GM13976 (cell line): ENCODE measurements around the gene NAP1L4.

Experiments
- DNase-seq: peaks from one replicate; pipeline ENCODE4 v3.0.0; 2012; ENCODE audit warnings: low spot score
- in situ Hi-C: fragments of 300-500 bp; cut with MboI; formaldehyde crosslinking; loops from one replicate; pipeline ENCODE4 v1.12.0; 2022; ENCODE audit warnings: low sequenced_read_pairs, mixed read lengths, inconsistent platforms; ENCODE audit not compliant: unreplicated experiment
- TF ChIP-seq, protein P1 (sequence below): IDR thresholded peaks from 2 replicates; pipeline ENCODE4 v1.5.1; 2012; ENCODE audit warnings: borderline replicate concordance, mild to moderate bottlenecking; ENCODE audit not compliant: insufficient read depth; ENCODE audit errors: extremely low read depth, missing control alignments, control extremely low read depth

Gene NAP1L4

DNA sequence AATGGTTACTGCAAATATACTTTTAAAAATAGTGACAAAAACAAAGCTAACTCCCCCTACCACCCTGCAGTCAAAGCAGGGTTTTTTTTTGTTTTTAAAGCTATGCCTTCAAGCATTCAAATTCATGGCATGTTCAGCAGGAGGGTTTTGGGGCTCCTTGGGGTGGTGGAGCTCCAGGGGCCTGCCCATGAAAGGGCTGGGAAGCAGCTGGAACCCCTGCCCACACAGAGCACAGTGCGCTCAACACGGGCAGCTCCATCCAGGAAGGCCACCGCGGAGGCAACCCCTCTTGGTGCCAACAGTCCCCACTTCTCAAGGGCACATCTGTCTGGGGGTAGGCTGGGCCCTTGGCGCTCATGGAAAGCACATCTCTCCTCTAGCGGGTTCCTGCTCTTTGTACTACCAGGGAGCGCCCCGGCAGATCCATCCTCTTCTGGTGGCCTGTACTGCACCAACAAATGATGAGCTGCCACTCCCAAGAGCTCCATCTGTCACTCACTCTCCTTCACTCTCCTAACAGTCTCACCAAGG lies 46.3 kb downstream of the NAP1L4 start:
- in situ Hi-C loops: no loop called here
- TF ChIP-seq, protein P1, sequence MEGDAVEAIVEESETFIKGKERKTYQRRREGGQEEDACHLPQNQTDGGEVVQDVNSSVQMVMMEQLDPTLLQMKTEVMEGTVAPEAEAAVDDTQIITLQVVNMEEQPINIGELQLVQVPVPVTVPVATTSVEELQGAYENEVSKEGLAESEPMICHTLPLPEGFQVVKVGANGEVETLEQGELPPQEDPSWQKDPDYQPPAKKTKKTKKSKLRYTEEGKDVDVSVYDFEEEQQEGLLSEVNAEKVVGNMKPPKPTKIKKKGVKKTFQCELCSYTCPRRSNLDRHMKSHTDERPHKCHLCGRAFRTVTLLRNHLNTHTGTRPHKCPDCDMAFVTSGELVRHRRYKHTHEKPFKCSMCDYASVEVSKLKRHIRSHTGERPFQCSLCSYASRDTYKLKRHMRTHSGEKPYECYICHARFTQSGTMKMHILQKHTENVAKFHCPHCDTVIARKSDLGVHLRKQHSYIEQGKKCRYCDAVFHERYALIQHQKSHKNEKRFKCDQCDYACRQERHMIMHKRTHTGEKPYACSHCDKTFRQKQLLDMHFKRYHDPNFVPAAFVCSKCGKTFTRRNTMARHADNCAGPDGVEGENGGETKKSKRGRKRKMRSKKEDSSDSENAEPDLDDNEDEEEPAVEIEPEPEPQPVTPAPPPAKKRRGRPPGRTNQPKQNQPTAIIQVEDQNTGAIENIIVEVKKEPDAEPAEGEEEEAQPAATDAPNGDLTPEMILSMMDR: no peak
- DNase-seq: no peak

DNA sequence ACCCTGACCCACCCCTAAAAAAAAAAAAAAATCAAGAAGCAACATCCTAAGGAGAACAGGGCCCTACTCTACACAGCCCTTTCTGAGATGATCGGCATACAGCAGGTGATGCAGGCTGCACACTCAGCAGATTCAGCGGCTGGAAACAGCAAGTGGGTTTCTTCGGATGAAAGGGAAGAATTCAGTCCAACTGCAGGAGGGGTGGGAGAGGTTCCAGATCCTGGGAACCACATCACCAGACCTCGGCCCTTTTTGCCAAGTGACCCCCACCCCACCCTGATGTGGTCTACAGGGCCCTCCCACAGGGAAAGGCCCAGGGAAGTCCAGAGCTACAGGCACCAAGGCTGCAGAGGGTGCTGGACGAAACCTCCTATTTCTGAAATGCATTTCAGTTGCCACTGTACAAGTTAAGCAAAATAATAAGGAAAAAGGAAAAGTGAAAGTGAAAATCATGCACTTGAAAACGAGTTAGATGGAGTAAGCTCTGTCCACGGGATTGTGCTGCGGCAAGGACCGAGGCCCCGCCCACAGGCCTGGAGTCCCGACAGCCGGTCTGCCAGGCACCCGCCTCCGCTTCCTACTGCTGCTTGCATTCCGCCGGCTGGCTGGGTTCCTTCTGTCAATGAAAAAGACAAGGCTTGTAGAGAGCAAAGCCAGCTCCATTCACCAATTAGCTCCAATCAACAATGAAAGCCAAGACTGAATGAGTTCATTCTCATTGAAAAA lies 46.9 kb downstream of the NAP1L4 start:
- TF ChIP-seq, protein P1: no peak
- in situ Hi-C loops: no loop called here
- no peak for DNase-seq

DNA sequence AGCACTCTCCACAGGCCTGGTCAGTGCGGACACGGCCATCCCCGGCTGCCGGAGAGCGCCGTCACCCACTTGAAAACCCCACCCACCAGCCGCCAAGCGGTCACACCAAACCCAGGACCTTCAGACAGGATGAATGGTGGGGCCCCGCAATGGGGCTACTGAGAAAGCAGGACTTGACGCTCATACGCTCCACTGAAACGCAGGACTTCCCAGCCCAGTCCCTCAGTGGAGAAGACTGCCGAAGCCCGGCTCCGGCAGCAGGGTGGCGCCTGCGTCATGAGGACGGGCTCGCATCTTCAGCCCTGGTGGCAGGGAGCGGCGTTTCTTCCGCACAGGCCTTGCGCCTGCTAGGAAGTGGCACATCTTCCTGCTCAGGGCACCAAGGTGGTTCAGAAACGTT lies 47.6 kb downstream of the NAP1L4 start:
- TF ChIP-seq, protein P1: no peak
- in situ Hi-C loops: no loop called here
- DNase-seq: no peak

DNA sequence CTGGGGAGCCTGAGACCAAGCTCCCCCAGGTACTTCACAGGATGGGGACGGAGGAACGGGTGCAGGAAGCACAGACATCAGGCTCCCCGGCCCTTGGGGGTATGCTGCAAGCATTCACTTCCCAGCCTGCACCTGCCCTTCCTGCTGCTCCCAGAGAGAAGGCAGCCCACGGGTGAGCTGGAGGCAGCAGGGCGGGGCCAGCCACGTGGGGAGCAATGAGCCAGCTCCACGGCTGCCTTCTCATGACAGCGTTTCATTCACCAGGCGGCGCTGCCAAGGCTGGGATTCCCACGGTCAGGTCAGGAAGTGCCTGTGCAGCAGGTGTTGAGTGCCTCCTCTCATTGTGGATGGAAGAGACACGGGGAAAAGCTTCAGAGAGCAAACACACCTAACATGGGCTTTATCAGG lies 48.4 kb downstream of the NAP1L4 start:
- in situ Hi-C loops: no loop called here
- peak; percentile 36 for DNase-seq

DNA sequence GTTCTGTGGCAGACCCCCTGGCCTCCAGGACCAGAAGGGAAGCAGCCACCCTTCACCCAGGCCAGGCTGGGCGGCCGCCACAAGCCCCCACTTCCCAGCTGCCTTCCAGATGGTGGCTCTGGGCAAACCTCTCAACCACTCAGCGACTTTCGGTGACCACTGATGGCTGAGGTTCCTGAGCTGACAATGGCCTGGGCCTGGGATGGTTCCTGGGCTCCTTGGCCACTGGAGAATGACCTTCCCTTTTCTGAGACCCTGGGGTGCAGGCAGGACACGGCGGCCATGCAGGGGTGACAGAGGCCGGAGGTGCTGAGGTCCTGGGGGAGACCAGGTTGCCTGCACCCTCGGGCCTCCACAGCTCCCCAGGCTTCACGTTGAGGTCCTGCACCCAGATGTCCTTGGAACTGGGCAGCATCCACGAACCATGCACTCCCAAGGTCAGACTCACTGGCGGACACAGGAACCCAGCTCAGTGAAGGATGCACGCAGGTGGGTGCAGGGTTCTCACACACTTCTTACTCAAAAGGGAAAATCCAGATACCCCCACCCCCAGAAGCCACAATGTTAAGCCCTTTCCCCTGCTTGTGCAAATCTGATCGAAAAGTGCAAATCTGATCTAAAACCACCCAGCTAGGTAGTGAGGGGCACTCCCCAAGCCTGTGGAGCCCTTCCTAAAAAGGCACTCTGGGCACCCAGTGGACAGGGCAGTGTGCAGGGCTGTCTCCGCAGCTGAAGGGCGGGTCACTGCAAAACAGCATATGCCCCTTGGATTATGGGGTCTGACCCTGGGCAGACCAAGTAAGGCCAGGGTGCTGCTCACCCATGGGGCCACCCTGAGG lies 49.0 kb downstream of the NAP1L4 start:
- in situ Hi-C loops: no loop called here
- DNase-seq: no peak
- TF ChIP-seq, protein P1: no peak

More for the DNA sequence above, 48.4 kb downstream of the NAP1L4 start:
- TF ChIP-seq, protein P1: no peak

DNA sequence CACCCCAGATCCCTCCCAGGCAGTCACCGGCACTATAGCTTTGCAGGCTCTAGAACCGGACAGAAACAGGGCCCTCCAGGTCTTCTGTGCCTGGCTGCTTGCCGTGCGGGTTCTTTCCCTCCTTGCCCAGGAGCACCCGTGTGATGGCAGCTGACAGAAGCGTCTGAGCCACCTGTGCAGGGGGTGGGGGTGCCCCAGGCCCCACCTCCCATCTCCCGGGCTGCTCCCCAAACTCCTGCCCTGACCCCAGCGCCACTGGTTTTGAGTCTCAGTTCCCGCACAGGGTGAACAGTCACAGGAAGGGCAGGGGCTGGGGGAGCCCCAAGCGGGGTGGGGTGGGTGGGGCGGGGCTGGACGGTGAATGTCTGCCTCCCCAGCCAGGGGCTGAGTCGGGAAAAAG lies 49.7 kb downstream of the NAP1L4 start:
- TF ChIP-seq, protein P1: no peak
- in situ Hi-C loops: no loop called here

More for the DNA sequence above, 49.7 kb downstream of the NAP1L4 start:
- DNase-seq: no peak
